Measurements from ENCODE around the gene TUT7.

TUT7 gene

DNA sequence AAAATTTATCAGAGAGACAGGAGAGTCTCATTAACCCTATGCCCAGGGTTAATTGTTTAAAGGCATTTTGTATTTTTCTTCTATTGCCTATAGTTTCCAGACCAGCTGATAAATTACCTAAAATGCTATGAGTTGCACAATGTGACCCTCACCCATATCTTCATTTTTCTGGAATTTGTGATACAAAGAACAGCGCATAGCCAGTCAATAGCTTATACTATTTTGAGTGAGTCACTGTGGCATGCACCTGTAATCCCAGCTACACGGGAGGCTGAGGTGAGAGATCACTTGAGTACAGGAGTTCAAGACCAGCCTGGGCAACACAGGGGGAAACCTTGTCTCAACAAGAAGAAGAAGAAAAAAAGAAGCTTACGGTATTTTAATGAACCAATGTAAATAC lies 97.6 kb downstream of the TUT7 start:
- Histone ChIP-seq H3K9me3 (ENCODE audit: control insufficient read depth, insufficient read depth, low read length) (no peaks in the 10 kb centered on the region), H3F3A (ENCODE audit: control insufficient read depth, insufficient read depth) (no peaks in the 10 kb centered on the region), H3K4me1 (ENCODE audit: control insufficient read depth, low read length) (no peaks in the 10 kb centered on the region), H3K79me2 (ENCODE audit: control insufficient read depth, low read length) (no peaks in the 10 kb centered on the region), H3K36me3 (ENCODE audit: control insufficient read depth, low read length) (no peaks in the 10 kb centered on the region), H3K4me2 (ENCODE audit: low read length) (no peak overlapping the region), H3K27ac (ENCODE audit: low read depth, low read length) (no peak overlapping the region), H4K20me1 (ENCODE audit: control insufficient read depth, insufficient read depth, low read depth, low read length) (no peaks in the 10 kb centered on the region), H3K4me3 (ENCODE audit: low read length) (no peak overlapping the region), H3K9me2 (replicated peaks; ENCODE audit: control insufficient read depth, low read length) (no peaks in the 10 kb centered on the region), H3K27me3 (ENCODE audit: control insufficient read depth, low read length) (no peaks in the 10 kb centered on the region)
- TF ChIP-seq EZH2phosphoT487 (IDR thresholded peaks at IDR 0.05; ENCODE audit: borderline replicate concordance, low read length): no peak
- TF ChIP-seq, protein P1, sequence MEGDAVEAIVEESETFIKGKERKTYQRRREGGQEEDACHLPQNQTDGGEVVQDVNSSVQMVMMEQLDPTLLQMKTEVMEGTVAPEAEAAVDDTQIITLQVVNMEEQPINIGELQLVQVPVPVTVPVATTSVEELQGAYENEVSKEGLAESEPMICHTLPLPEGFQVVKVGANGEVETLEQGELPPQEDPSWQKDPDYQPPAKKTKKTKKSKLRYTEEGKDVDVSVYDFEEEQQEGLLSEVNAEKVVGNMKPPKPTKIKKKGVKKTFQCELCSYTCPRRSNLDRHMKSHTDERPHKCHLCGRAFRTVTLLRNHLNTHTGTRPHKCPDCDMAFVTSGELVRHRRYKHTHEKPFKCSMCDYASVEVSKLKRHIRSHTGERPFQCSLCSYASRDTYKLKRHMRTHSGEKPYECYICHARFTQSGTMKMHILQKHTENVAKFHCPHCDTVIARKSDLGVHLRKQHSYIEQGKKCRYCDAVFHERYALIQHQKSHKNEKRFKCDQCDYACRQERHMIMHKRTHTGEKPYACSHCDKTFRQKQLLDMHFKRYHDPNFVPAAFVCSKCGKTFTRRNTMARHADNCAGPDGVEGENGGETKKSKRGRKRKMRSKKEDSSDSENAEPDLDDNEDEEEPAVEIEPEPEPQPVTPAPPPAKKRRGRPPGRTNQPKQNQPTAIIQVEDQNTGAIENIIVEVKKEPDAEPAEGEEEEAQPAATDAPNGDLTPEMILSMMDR (IDR thresholded peaks at IDR 0.05; ENCODE audit: low read depth, low read length, poor library complexity, severe bottlenecking): no peak

DNA sequence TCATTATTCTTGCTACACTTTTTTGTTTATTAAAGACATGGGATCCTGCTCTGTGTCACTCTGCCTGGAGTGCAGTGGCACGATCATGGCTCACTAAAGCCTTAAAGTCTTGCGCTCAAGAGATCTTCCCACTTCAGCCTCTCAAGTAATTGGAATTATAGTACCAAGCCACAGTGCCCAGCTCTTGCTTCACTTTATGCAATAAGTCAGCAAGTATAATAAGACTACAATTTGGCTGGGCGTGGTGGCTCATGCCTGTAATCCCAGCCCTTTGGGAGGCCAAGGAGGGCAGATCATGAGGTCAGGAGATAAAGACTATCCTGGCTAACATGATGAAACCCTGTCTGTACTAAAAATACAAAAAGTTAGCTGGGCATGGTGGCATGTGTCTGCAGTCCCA lies 100.6 kb downstream of the TUT7 start:
- H3K9me3 ChIP-seq (ENCODE audit: control insufficient read depth, insufficient read depth, low read length): no peaks in the 10 kb centered on the region
- H3K27ac ChIP-seq (ENCODE audit: low read depth, low read length): no peak overlapping the region
- no peaks in the 10 kb centered on the region for H3K4me1 ChIP-seq (ENCODE audit: control insufficient read depth, low read length)
- no peak overlapping the region for H3K4me2 ChIP-seq (ENCODE audit: low read length)
- TF ChIP-seq, protein P1 (IDR thresholded peaks at IDR 0.05; ENCODE audit: low read depth, low read length, poor library complexity, severe bottlenecking): no peak
- no peak for TF ChIP-seq EZH2phosphoT487 (IDR thresholded peaks at IDR 0.05; ENCODE audit: borderline replicate concordance, low read length)
- H3K27me3 ChIP-seq (ENCODE audit: control insufficient read depth, low read length): no peaks in the 10 kb centered on the region; the same call in 1 of the 2 replicates
- no peaks in the 10 kb centered on the region for H3K36me3 ChIP-seq (ENCODE audit: control insufficient read depth, low read length)
- no peaks in the 10 kb centered on the region for H3K79me2 ChIP-seq (ENCODE audit: control insufficient read depth, low read length)
- no peaks in the 10 kb centered on the region for H3K9me2 ChIP-seq (replicated peaks; ENCODE audit: control insufficient read depth, low read length)
- no peak overlapping the region for H3K4me3 ChIP-seq (ENCODE audit: low read length)
- no peaks in the 10 kb centered on the region for H4K20me1 ChIP-seq (ENCODE audit: control insufficient read depth, insufficient read depth, low read depth, low read length)
- H3F3A ChIP-seq (ENCODE audit: control insufficient read depth, insufficient read depth): no peaks in the 10 kb centered on the region

DNA sequence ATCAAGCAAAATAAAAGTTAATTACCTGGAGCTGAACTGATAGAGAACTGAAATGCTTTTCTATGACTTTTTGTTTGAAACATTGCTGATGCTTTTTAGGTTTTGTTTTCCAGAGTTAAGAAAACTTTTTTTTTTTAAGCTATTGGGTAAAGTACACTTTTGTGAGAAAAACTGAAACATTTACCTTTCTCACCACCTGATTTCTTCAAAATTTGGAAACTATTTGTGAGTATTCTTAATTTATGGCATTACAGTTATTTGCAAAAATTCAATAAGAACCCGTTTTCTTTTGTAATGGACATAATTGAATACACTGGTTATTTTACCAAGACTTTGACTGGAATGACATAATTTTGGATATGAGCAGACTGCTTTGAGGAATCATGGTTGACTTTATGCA lies 101.3 kb downstream of the TUT7 start:
- Histone ChIP-seq H4K20me1 (ENCODE audit: control insufficient read depth, insufficient read depth, low read depth, low read length) (no peaks in the 10 kb centered on the region), H3K4me3 (ENCODE audit: low read length) (no peak overlapping the region), H3F3A (ENCODE audit: control insufficient read depth, insufficient read depth) (no peaks in the 10 kb centered on the region), H3K4me1 (ENCODE audit: control insufficient read depth, low read length) (no peaks in the 10 kb centered on the region), H3K27ac (ENCODE audit: low read depth, low read length) (no peak overlapping the region), H3K4me2 (ENCODE audit: low read length) (no peak overlapping the region), H3K36me3 (ENCODE audit: control insufficient read depth, low read length) (no peaks in the 10 kb centered on the region), H3K9me3 (ENCODE audit: control insufficient read depth, insufficient read depth, low read length) (no peaks in the 10 kb centered on the region), H3K27me3 (ENCODE audit: control insufficient read depth, low read length) (no peaks in the 10 kb centered on the region; the same call in 1 of the 2 replicates), H3K79me2 (ENCODE audit: control insufficient read depth, low read length) (no peaks in the 10 kb centered on the region), H3K9me2 (replicated peaks; ENCODE audit: control insufficient read depth, low read length) (no peaks in the 10 kb centered on the region)
- TF ChIP-seq, protein P1 (IDR thresholded peaks at IDR 0.05; ENCODE audit: low read depth, low read length, poor library complexity, severe bottlenecking): no peak

DNA sequence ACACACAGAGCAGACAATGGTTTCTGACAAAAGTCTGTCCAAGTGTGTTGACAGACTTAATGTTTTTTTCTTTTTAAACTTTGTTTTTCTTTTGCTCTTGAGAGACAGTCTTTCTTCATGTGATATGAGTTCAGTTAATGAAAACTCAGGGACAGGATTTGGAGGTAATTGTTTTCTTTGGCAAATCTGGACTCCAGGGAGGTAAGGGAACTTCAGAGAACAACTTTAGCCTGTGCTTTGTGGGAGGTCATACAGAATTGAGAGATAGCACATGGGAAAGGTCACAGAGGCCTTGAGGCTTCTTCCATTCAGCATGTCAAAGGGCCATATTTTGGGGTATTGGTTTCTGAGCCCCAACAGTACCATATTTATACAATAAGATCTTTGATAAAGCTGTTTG lies 104.1 kb downstream of the TUT7 start:
- no peaks in the 10 kb centered on the region; the same call in none of the 2 replicates for H3K27me3 ChIP-seq (ENCODE audit: control insufficient read depth, low read length)
- peaks cover 6% of the 10 kb centered on the region for H3K4me1 ChIP-seq (ENCODE audit: control insufficient read depth, low read length)
- no peaks in the 10 kb centered on the region for H3K9me2 ChIP-seq (replicated peaks; ENCODE audit: control insufficient read depth, low read length)
- H3K36me3 ChIP-seq (ENCODE audit: control insufficient read depth, low read length): no peaks in the 10 kb centered on the region
- H4K20me1 ChIP-seq (ENCODE audit: control insufficient read depth, insufficient read depth, low read depth, low read length): no peaks in the 10 kb centered on the region
- no peak overlapping the region for H3K4me2 ChIP-seq (ENCODE audit: low read length)
- H3K4me3 ChIP-seq (ENCODE audit: low read length): no peak overlapping the region
- TF ChIP-seq, protein P1 (IDR thresholded peaks at IDR 0.05; ENCODE audit: low read depth, low read length, poor library complexity, severe bottlenecking): no peak
- TF ChIP-seq EZH2phosphoT487 (IDR thresholded peaks at IDR 0.05; ENCODE audit: borderline replicate concordance, low read length): no peak
- H3K79me2 ChIP-seq (ENCODE audit: control insufficient read depth, low read length): no peaks in the 10 kb centered on the region
- H3K27ac ChIP-seq (ENCODE audit: low read depth, low read length): no peak overlapping the region
- H3F3A ChIP-seq (ENCODE audit: control insufficient read depth, insufficient read depth): no peaks in the 10 kb centered on the region
- no peaks in the 10 kb centered on the region for H3K9me3 ChIP-seq (ENCODE audit: control insufficient read depth, insufficient read depth, low read length)
